Endothelial cell of umbilical vein (primary cell): ENCODE data around the gene CASK. TPM values are rescaled to one million over a fixed set of nuclear protein-coding genes. Genes with fewer than 3 reads are reported as not detected.

Source experiments
- BruUV-seq: library from RNA; stranded (reverse); fragments of 400-500 nt; replicated peaks from 2 replicates; lab custom pipeline; 2021; lab: Mats Ljungman, UMichigan
- CTCF ChIA-PET: fragments of 300-600, 350-600 bp; sonication (Branson Sonifier 250); formaldehyde crosslinking; loops from one replicate; lab custom pipeline; 2021; ENCODE audit warnings: antibody characterized with exemption, inconsistent platforms; lab: Charles Lee
- POLR2A ChIA-PET: fragments of 300-600, 350-600 bp; sonication (Branson Sonifier 250); formaldehyde crosslinking; loops from one replicate; lab custom pipeline; 2021; ENCODE audit warnings: antibody characterized with exemption, inconsistent platforms; lab: Charles Lee
- DNase-seq: peaks from one replicate; pipeline ENCODE4 v3.0.0-alpha.2; 2011; ENCODE audit warnings: low read depth, low spot score
- FAIRE-seq: peaks from 2 replicates; lab custom pipeline; 2011; peaks lifted over from hg19 to GRCh38; lab: Jason Lieb, UNC
- H2AFZ ChIP-seq: 2 replicates; pipeline ENCODE4 v1.6.0; 2012; ENCODE audit warnings: low read depth, low read length, control low read depth, inconsistent platforms
- H3K27ac ChIP-seq: 2 replicates; pipeline ENCODE4 v1.5.1; 2011; ENCODE audit warnings: low read depth, mild to moderate bottlenecking, control low read depth, low read length, moderate library complexity; ENCODE audit not compliant: insufficient read depth
- H3K27me3 ChIP-seq, 2 experiments: 2 replicates each; pipeline versions ENCODE4 v1.6.0 to v1.6.1; 2011; ENCODE audit warnings: low read length in 2 of 2, mixed read lengths in 1 of 2; ENCODE audit not compliant: control insufficient read depth in 2 of 2, insufficient read depth in 2 of 2
- H3K36me3 ChIP-seq, 2 experiments: 2 replicates in 1 of 2; 3 replicates in 1 of 2; pipeline ENCODE4 v1.5.1; 2011; ENCODE audit warnings: low read length in 2 of 2, mild to moderate bottlenecking in 1 of 2, moderate library complexity in 1 of 2; ENCODE audit not compliant: control insufficient read depth in 2 of 2, insufficient read depth in 2 of 2; ENCODE audit errors: extremely low read depth in 1 of 2
- H3K4me1 ChIP-seq: 3 replicates; pipeline ENCODE4 v1.5.1; 2011; ENCODE audit warnings: mild to moderate bottlenecking, low read length; ENCODE audit not compliant: control insufficient read depth, insufficient read depth; ENCODE audit errors: extremely low read depth
- H3K4me2 ChIP-seq: 2 replicates; pipeline ENCODE4 v1.6.1; 2011; ENCODE audit warnings: low read length, control low read depth, mixed read lengths; ENCODE audit not compliant: insufficient read depth
- H3K4me3 ChIP-seq, 3 experiments: fragments of 200-600 bp in 1 of 3; sonication (generic), shearing (Covaris generic) in 1 of 3; replicated peaks in 1 of 3; 2 replicates each; pipeline ENCODE4 v1.5.1; 2011 to 2016; ENCODE audit warnings: control low read depth in 3 of 3, low read length in 3 of 3, mild to moderate bottlenecking in 2 of 3, inconsistent platforms in 1 of 3, low read depth in 1 of 3, moderate library complexity in 1 of 3; ENCODE audit not compliant: insufficient read depth in 1 of 3
- H3K79me2 ChIP-seq: 2 replicates; pipeline ENCODE4 v1.6.0; 2012; ENCODE audit warnings: low read length, inconsistent platforms; ENCODE audit not compliant: control insufficient read depth, insufficient read depth
- H3K9ac ChIP-seq: replicated peaks from 2 replicates; pipeline ENCODE3; 2011; ENCODE audit warnings: low read length, control low read depth; ENCODE audit not compliant: insufficient read depth; ENCODE audit errors: extremely low read depth
- H3K9me1 ChIP-seq: replicated peaks from 3 replicates; pipeline ENCODE4 v1.6.0; 2011; ENCODE audit warnings: mild to moderate bottlenecking, low read length; ENCODE audit not compliant: control insufficient read depth, insufficient read depth; ENCODE audit errors: extremely low read depth
- H3K9me3 ChIP-seq: replicated peaks from 2 replicates; pipeline ENCODE4 v1.5.1; 2012; ENCODE audit warnings: low read length, inconsistent platforms; ENCODE audit not compliant: control insufficient read depth, insufficient read depth
- H4K20me1 ChIP-seq: replicated peaks from 2 replicates; pipeline ENCODE3; 2011; ENCODE audit warnings: mild to moderate bottlenecking, low read length; ENCODE audit not compliant: control insufficient read depth, insufficient read depth; ENCODE audit errors: extremely low read depth
- EZH2 ChIP-seq: IDR thresholded peaks from 2 replicates; pipeline ENCODE4 v1.6.1; 2012; ENCODE audit warnings: borderline replicate concordance, low read depth, mild to moderate bottlenecking, moderate library complexity, low read length, inconsistent platforms; ENCODE audit not compliant: severe bottlenecking
- FOS ChIP-seq: IDR thresholded peaks from 2 replicates; pipeline ENCODE4 v1.6.1; 2011; ENCODE audit warnings: mild to moderate bottlenecking, low read length, moderate library complexity, borderline replicate concordance; ENCODE audit not compliant: insufficient read depth
- GATA2 ChIP-seq: IDR thresholded peaks from 2 replicates; pipeline ENCODE4 v1.7.0; 2011; ENCODE audit warnings: low read depth, mild to moderate bottlenecking, moderate library complexity, mixed read lengths, low read length; ENCODE audit not compliant: insufficient read length, insufficient read depth
- JUN ChIP-seq: IDR thresholded peaks from 2 replicates; pipeline ENCODE4 v1.6.1; 2011; ENCODE audit warnings: borderline replicate concordance, low read depth; ENCODE audit not compliant: insufficient read length, insufficient read depth
- MYC ChIP-seq: IDR thresholded peaks from one replicate; pipeline ENCODE4 v1.6.1; 2011; ENCODE audit warnings: mild to moderate bottlenecking, low read depth, low read length
- POLR2A ChIP-seq: IDR thresholded peaks from 2 replicates; pipeline ENCODE4 v1.6.1; 2012; ENCODE audit warnings: low read depth, mild to moderate bottlenecking, control low read depth, low read length
- POLR2AphosphoS5 ChIP-seq: IDR thresholded peaks from 2 replicates; pipeline ENCODE4 v1.6.1; 2012; ENCODE audit warnings: low read depth, mild to moderate bottlenecking, control low read depth, low read length, moderate library complexity; ENCODE audit not compliant: insufficient read depth
- dilution Hi-C: fragments of 300-500 bp; cut with MboI; formaldehyde crosslinking; loops from one replicate; pipeline ENCODE4 v1.15.0; 2019; ENCODE audit warnings: low sequenced_read_pairs; ENCODE audit not compliant: extremely low pct_ligation_motif_present
- intact Hi-C: fragments of 100-400 bp; cut with micrococcal nuclease; formaldehyde crosslinking; loops from one replicate; pipeline ENCODE4 v1.10.0; 2022
- polyA plus RNA-seq, 4 experiments: library from polyadenylated mRNA; depleted of rRNA in 3 of 4; stranded (reverse) in 3 of 4; unstranded in 1 of 4; fragments of >200 nt; gene quantifications; 2 replicates each; pipeline versions ENCODE4 v1.2.1 to v1.2.3, GENCODE V29; 2011 to 2012; ENCODE audit warnings: missing spikeins in 1 of 4
- total RNA-seq: library from RNA; stranded (reverse); gene quantifications from 2 replicates; pipeline ENCODE4 v1.2.3, GENCODE V29; 2021
- TF ChIP-seq, protein P1 (sequence below): IDR thresholded peaks from 2 replicates; pipeline ENCODE4 v1.6.1; 2011; ENCODE audit not compliant: insufficient read depth, insufficient read length
- TF ChIP-seq, protein P2 (sequence below), 2 donors: IDR thresholded peaks; 1 replicate in 1 of 2; 2 replicates in 1 of 2; pipeline ENCODE4 v1.5.1; 2011; ENCODE audit warnings: low read length in 2 of 2, mild to moderate bottlenecking in 2 of 2, moderate library complexity in 2 of 2, control low read depth in 1 of 2, inconsistent platforms in 1 of 2, low read depth in 1 of 2; ENCODE audit not compliant: insufficient read depth in 1 of 2; ENCODE audit errors: extremely low read depth in 1 of 2

CASK gene
- total and polyA plus RNA-seq, 2 donors (not counting 3 experiments of a cell fraction or from before 2014, with no cell fraction given) = 6.4 to 30.4 TPM

GRCh38 chrX:41621222-41621723 lies 302.1 kb downstream of the CASK start:
- DNase-seq (peak; percentile 1), FAIRE-seq (no peak)
- Histone ChIP-seq H3K36me3 (no peaks in the 10 kb centered on the region), H3K4me2 (no peak overlapping the region), H3K27ac (no peak overlapping the region), H3K4me1 (peaks cover 2% of the 10 kb centered on the region), H3K9me1 (no peaks in the 10 kb centered on the region), H3K27me3 (no peaks in the 10 kb centered on the region), H3K9ac (no peak overlapping the region), H4K20me1 (no peaks in the 10 kb centered on the region), H3K4me3 (no peak overlapping the region), H2AFZ (no peak overlapping the region), H3K9me3 (no peaks in the 10 kb centered on the region), H3K79me2 (no peaks in the 10 kb centered on the region)
- no peak for TF ChIP-seq FOS
- peak; percentile 43 for TF ChIP-seq GATA2
- CTCF ChIA-PET = interaction anchor here (1.5 kb wide), 1 partner anchor 138 kb away, joined by 3 read pairs; no protein-coding TSS in a partner anchor
- POLR2A ChIA-PET = no interaction called here
- intact Hi-C loops = no loop called here
- dilution Hi-C loops = no loop called here
- BruUV-seq = no TSS peak

GRCh38 chrX:41619221-41619620 lies 304.1 kb downstream of the CASK start:
- H3K4me2 ChIP-seq = no peak overlapping the region
- FAIRE-seq = no peak
- CTCF ChIA-PET = no interaction called here

More at GRCh38 chrX:41619221-41619620, 304.1 kb downstream of the CASK start:
- Histone ChIP-seq H3K4me3 (no peak overlapping the region), H3K9ac (no peak overlapping the region), H3K9me1 (no peaks in the 10 kb centered on the region), H3K27ac (no peak overlapping the region), H3K9me3 (no peaks in the 10 kb centered on the region), H3K27me3 (no peaks in the 10 kb centered on the region), H2AFZ (no peak overlapping the region), H3K79me2 (no peaks in the 10 kb centered on the region), H4K20me1 (no peaks in the 10 kb centered on the region), H3K4me1 (peaks cover 2% of the 10 kb centered on the region), H3K36me3 (no peaks in the 10 kb centered on the region)
- intact Hi-C loops = no loop called here
- POLR2A ChIA-PET = no interaction called here
- no peak for TF ChIP-seq POLR2AphosphoS5
- no peak for TF ChIP-seq JUN
- TF ChIP-seq, protein P1, sequence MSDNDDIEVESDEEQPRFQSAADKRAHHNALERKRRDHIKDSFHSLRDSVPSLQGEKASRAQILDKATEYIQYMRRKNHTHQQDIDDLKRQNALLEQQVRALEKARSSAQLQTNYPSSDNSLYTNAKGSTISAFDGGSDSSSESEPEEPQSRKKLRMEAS = no peak
- no peak for TF ChIP-seq MYC
- no peak for TF ChIP-seq POLR2A
- TF ChIP-seq FOS = no peak
- TF ChIP-seq, protein P2, sequence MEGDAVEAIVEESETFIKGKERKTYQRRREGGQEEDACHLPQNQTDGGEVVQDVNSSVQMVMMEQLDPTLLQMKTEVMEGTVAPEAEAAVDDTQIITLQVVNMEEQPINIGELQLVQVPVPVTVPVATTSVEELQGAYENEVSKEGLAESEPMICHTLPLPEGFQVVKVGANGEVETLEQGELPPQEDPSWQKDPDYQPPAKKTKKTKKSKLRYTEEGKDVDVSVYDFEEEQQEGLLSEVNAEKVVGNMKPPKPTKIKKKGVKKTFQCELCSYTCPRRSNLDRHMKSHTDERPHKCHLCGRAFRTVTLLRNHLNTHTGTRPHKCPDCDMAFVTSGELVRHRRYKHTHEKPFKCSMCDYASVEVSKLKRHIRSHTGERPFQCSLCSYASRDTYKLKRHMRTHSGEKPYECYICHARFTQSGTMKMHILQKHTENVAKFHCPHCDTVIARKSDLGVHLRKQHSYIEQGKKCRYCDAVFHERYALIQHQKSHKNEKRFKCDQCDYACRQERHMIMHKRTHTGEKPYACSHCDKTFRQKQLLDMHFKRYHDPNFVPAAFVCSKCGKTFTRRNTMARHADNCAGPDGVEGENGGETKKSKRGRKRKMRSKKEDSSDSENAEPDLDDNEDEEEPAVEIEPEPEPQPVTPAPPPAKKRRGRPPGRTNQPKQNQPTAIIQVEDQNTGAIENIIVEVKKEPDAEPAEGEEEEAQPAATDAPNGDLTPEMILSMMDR (IDR thresholded peaks at IDR 0.05; ENCODE audit: extremely low read depth in 1 of 2, insufficient read depth in 1 of 2, low read depth in 1 of 2, low read length in 2 of 2) = no peak
- no peak for TF ChIP-seq EZH2
- no peak for TF ChIP-seq GATA2
- dilution Hi-C loops = no loop called here
- no peak for DNase-seq
- no TSS peak for BruUV-seq
